ENCODE data around the gene XPO5.
"Not testable (repeated sequence)": the region's sequence is repeated elsewhere in the genome, so short reads cannot be mapped to it uniquely, and the experiment has no call there.

Gene XPO5

DNA sequence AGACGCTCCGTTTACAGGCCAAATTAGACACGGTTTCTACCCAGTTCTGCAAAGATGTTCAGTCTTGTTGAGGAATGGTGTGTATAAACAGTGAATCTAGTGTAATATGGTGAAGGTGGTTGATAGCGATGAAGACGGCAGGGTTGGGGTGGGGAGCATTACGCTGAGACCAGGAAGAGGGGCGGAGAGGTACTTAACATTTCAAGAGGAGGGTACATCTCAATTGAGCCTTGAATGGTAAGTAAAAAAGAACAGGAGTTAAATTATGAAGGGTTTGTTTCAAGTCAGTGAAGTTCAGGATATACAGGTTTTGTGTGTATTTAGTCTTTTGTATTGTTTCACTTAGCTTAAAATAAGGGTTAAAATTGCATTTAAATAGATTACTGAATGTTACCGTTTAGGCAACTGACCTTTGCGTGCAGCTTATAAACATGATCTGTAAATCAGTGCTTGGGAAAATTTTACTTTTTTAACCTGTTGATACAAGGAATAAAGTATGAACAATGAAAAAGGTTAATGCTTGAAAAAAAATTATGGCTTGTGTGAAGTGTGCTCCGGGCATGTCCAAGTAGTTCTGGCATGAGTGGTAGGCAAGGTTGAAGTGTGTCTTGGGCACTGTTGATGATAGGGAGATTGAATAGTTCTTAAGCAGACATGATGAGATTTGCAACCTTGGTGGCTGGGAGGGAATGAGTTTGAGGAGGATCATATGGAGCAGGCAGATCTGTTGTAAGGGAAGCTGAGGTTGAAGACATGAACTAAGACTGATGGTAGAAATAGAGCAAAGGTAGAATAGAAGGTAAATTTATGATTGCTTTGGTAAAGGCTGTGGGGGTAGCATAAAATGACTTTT, 58.1 kb downstream of the XPO5 start:
- no peak for DNase-seq (ENCODE audit: low read depth)

DNA sequence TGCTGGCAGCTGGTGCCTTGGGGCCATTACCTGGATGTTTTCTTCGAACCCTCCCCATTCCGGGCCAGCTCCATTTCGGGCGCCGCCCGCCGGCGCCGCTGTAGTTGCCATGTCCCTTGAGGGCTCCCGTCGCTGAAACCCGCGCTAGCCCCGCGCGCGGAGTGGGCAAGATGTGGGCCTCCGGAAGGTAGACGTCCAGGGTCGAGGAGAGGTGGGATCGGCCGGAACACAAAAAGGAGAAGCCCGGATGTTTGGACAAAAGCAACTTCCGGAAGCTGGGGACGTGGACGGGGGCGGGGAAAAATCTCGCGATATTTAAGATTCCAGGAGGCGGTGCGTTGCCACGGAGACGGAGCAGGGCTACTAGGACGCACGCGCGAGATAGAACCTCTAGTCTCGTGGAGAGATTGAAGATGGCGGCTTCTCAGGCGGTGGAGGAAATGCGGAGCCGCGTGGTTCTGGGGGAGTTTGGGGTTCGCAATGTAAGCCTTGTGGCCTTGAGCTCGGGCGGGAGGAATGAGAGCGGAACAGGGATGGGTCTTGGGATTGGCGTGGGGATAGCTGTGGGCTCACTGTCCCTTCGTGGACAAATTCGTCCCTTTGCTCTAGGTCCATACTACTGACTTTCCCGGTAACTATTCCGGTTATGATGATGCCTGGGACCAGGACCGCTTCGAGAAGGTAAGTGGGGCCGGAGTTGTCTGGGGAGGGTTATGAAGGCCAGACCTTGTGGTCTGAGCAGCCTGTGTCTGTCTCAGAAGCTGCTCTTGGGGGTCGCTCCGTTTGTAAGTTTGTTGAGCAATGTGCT, 58.9 kb downstream of the XPO5 start, which contains the start of the genes POLR1C and YIPF3:
Gene POLR1C, plus strand, starts transcription at position 393 of the 808 bp plus-strand sequence. Its CDS starts 21 bp downstream, at position 414.
Gene YIPF3, minus strand, starts transcription at position 230 of the 808 bp plus-strand sequence. Its CDS starts 119 bp downstream, at position 111.
- peak; percentile 93 for DNase-seq (ENCODE audit: low read depth)

DNA sequence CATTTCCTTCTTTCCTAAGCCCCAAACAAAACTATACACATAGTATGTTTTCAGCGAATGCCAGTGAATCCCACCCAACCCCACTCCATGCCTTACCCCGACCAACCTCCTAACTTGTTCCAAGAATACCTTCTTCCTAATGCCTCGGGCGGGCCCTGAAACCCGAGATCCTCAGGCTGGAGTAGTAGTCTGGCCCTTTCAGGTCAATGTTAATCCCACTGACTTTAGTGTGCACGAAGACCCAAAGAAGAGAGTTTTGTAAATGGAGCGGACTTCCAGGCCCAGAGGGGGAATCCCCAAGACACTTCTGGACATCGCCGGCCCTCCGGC, 59.5 kb downstream of the XPO5 start:
- DNase-seq (ENCODE audit: low read depth) = no peak

DNA sequence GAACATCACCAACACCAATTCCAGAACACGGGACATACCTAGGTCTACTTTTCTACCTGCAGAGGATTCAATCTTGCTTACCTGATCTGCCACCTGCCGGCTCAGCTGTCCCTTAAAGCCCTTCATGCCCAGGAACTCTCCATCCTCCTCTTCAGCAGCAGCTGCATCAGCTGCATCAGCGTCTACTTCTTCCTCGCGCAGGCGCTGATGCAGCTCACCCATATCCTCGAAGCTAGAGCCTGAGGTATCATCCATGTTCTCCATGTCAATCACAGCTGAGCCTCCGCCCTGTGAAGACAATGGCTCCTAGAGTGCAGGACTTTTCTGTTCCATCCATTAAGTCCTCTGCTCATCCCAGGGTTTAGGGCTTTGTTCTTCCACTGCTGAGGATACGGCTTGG, 60.0 kb downstream of the XPO5 start:
- DNase-seq (ENCODE audit: low read depth) = no peak

DNA sequence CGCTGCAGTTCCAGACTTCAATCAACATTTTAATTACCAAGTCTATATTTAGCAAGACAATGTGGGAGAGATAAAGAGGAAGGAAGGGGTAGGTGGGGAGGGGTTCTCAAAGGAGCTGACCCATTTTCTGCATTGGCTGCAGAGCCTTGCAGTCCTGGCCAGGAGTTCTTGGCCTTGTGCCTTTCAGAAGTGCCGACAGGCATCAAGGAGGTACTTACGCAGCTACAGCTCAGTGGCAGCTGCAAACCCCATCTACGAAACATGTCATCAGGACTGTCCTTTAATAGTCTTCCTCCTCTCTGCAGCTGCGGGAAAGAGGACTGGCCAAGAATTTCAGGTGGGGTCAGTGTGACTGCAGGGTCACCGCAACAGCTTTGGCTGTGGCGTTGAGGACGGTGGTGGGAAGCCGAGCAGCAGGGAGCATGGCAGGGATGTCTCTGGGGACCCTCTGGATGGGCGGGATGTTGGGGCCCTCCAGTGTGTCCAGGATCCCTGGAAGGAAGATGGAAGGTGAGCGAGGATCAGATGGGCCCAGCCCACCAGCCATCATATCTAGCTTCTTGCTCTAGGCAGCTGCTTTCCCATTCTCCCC, 63.9 kb downstream of the XPO5 start:
- DNase-seq (ENCODE audit: low read depth) = no peak

DNA sequence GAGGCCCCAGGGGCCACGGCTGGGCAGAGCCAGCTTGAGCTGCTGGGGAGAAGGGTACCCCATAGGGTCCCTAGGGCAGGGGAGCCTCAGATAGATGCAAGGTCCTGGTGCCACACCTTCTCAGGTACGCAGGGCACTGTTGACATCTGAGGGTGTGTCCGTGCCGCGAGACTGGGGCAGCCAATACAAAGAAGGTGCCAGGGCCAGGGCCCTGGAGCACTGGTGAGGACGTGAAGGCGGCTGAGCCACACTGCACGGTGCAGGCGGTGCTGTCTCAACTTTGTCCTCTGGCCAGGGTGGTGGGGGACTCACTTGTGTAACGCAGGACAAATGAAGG, 65.0 kb downstream of the XPO5 start:
- no peak for DNase-seq (ENCODE audit: low read depth)

DNA sequence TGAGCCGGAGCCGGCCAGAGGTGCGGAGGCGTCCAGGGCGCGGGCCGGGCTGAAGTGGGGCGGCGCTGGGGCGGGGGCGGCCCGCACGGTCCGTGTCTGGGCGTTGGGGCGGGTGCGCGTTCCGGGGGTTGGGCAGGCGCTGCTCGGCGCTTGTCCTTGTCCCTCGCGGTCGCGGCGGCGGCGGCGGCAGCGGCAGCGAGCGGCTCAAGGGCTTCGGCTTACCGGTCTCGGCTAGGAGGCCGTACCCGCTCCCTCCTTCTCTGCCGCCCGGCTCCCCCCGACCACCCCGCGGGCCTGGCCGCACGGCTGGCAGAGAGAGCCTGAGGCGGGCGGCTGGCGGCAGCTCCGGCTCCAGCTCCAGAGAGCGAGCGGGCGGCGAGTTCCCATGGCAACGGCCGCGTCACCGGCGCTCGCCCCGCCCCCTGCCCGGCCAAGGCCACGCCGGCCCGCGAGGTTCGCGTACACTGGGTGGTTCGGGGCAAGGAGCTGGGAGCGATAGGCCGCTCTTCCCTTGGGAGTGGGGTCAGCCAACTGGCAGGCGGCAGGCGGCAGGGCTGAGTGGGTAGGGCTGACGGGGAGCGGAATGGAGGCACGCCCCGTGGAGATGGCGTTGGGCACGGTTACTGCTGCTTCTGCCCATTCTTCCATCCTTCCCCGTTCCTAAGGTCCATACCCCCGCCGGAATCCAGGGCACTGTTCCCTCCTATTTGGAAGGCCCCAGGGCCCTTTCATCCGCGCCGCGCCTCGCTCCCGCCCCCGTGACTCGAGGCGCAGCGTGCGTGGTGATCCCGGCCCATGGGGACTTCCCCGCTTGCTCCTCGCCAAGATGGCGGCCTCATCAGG, 65.6 kb downstream of the XPO5 start, which contains the start of gene LRRC73:
Gene LRRC73, minus strand, starts transcription at position 363 of the 843 bp plus-strand sequence. CDS start 561 bp downstream, outside the sequence.
- peak; percentile 39 for DNase-seq (ENCODE audit: low read depth)

DNA sequence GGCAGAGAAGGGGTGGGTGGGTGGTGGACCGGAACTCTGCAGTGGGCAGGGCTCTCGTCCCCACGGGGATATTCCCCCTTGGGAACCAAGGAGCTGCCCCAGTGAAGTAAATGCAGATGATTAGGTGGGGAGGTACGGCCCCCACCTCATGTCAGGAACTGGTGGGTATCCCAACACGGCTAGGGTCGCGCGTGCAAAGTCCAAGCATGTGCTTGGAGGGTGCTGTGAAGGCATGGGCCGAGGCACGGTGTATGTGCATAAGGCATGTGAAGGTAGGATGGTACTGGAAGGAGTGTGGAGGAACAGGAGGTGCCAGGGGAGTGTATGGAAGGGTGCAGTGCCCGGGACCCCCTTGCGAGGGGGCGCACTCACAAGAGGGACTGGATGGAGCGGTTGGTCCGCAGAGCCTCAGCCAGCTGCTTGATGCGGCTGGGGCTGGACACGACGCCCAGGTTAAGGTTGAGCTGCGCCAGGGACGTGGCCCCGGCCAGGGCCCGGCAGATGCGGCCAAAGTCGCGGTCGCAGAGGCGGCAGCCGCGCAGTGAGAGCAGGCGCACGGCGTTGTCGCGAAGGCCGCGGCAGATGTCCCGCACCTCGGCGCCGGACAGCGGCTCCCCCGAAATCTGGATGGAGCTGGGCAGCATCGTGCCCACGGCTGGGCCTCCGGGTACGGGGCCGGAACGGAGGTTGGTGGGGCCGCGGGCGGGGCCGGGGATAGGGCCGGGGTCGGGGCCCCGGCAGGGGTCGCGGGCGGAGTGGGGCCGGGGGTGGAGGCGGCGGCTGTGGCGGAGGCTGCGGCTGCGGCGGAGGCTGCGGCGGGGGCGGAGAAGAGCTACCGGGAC, 66.5 kb downstream of the XPO5 start:
- no peak for DNase-seq (ENCODE audit: low read depth)

DNA sequence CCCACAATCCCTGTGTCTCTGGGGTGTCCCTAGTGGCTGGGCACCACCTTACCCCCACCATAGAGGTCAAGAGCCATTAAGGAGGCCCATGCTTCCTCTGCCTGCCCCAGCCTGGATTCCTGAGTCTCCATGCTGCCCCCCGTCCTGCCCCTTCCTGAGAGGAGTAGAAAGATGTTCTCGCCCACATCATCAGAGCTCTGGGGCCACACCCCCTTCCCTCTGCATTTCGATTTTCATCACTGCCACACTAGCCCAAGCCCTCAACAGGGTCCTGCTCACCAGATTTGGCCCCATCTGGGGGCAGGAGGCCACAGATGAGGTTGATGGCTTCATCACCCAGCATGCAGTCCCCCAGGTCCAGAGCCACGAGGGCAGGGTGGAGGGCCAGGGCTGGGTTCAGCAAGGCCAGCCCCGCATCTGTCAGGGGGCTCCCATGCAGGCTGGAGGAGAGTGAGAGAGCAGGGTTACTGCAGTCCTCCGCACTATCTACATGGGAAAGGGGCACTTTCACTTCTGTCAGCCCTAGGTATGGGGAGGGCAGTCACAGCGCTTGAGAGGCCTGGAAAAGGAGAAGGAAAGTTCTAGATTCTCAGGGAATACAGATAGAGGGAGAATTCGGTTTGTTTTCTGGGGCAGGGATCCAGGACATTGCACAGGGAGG, 67.2 kb downstream of the XPO5 start:
- DNase-seq (ENCODE audit: low read depth) = no peak

DNA sequence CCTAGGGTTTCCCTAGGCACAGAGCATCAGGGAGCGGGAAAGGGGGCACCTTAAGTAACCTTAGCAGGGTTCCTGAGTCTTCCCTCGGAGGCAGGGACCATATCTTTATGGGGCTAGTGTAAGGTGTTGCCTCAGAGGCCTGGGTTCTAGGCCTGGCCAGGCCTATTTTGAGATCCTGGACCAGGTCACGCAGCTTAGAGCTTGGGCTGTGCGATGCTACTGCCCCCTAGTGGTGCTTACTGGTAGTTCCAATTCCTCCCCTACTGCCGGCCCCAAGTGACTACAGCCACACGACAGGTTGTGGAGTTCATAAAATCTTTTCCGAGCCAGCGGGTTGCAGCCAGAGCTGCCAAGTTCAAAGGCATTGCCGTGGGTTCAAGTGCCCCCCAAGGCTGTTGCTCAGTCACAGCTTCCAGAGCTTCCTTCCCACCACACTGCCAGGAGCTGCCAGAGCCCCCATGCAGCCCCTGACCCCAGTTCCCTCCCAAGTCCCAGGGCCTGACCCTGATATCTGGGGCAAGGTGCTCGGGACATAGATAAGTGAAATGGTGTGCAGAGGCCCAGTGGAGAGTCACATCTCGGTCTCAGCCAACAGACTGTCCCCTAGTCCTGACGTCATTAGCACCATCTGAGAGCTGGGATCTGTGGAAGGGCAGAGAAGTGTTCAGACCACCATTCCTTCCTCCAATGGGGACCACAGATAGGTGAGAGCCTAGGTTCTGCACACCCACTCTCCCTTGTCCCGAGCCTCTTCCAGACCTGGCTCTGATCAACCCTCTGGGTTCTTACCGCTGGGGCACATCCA, 69.0 kb downstream of the XPO5 start:
- peak; percentile 76 for DNase-seq (ENCODE audit: low read depth)

DNA sequence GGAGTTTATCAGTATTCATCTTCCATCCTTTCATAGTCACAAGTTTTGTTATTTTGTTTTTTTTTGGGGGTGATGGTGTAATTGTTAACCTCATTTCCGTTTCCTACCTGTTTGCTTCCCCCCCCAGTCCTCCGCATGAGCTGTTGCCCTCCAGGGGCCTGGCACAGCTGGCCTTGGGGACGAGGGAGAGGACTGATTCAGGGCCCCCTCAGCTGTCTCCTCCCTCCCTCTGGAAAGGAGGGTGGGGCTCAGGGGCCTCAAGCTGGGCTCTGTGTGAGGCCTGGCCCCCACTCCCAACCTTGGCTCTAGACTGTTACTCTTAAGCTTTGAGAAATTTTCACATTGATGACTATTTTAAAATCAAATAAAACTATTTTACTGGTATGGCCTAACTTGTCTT, 69.7 kb downstream of the XPO5 start:
- no peak for DNase-seq (ENCODE audit: low read depth)

DNA sequence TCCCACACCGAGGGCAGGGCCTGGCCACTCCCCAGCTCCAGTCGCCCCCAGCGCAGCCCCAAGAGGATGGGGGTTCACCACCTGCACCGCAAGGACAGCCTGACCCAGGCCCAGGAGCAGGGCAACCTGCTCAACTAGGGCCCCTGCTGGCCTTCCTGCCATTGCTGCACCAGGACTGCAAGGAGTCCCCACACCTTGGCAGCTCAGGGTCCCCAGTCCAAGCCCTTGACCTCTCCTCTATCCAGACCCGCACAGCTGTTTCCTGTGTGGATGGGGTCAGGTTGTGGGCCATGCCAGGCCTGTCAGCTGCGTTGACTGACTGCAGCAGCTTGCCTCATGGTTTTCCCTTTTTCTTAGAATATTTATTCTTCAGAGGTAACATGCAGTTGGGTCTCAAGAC, 70.1 kb downstream of the XPO5 start:
- no peak for DNase-seq (ENCODE audit: low read depth)

DNA sequence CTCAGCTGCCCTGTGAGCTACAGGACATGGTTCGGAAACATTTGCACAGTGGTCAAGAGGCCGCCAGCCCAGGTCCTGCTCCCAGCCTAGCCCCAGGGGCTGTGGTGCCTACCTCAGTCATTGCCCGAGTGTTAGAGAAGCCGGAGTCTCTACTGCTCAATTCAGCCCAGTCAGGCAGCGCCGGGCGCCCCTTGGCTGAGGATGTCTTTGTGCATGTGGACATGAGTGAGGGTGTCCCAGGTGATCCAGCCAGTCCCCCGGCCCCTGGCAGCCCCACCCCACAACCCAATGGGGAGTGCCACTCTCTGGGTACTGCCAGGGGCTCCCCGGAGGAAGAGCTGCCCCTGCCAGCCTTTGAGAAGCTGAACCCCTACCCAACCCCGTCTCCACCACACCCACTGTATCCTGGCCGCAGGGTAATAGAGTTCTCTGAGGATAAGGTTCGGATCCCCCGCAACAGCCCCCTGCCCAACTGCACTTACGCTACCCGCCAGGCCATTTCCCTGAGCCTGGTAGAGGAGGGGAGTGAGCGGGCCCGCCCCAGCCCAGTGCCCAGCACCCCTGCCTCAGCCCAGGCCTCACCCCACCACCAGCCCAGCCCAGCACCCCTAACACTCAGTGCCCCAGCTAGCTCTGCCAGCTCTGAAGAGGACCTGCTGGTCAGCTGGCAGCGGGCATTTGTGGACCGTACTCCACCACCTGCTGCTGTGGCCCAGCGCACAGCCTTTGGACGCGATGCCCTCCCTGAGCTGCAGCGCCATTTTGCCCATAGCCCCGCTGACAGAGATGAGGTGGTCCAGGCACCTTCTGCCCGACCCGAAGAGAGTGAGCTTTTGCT, 70.9 kb downstream of the XPO5 start:
- DNase-seq (ENCODE audit: low read depth) = no peak

DNA sequence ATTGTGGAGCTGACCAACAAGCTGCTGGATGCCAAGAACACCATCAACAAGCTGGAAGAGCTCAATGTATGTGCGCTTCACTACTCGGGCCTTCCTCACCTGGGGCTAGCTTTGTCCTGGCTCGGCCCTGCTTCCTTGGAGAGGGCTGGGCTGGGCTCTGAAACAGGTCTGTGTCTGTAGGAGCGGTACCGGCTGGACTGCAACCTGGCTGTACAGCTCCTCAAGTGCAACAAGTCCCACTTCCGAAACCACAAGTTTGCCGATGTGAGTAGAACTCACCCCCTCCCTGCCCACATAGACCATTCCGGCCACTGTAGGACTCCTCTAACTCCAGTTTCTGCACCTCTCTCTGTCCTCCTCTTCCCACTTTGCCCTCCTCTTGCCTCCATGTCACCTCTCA, 72.4 kb downstream of the XPO5 start:
- no peak for DNase-seq (ENCODE audit: low read depth)

DNA sequence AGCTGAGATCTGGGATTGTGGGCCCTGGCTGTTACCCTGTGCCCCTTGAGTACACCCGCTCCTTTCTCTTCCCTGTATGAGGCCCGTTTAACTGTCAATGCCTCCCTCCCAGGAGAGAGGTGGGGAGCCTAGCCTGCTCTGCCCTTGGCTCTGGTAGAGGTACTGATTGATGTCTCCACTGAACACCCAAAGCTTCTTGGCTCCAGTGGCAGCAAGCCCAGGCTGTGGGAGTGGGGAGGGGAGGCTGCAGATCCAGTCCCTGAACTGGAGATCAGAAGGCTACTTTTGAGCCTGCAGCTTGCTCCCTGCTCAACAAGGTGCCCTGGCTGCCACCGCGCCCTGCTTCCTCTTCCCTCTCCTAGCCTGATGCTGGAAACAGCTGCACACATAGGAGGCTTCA, 73.2 kb downstream of the XPO5 start:
- DNase-seq (ENCODE audit: low read depth) = no peak

DNA sequence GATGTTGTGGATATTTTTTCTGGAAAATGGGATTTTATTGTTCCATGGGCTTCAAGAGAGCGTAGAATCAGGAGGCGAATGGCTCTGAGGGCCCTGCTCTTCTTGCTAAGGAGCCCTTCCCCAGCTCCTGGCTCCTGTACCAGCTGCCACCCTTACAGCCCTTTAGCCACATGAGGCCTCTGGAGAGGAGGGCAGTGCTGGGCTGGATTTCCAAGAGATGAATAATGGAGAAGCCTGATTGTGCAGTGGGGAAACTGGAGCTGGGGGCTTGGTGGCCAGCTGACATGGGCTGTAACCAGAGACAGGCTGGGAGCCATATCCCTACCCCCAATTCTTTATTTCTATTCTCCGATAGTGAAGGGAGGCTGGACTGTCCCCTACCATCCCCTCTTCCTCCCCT, 74.9 kb downstream of the XPO5 start:
- DNase-seq (ENCODE audit: low read depth) = no peak

DNA sequence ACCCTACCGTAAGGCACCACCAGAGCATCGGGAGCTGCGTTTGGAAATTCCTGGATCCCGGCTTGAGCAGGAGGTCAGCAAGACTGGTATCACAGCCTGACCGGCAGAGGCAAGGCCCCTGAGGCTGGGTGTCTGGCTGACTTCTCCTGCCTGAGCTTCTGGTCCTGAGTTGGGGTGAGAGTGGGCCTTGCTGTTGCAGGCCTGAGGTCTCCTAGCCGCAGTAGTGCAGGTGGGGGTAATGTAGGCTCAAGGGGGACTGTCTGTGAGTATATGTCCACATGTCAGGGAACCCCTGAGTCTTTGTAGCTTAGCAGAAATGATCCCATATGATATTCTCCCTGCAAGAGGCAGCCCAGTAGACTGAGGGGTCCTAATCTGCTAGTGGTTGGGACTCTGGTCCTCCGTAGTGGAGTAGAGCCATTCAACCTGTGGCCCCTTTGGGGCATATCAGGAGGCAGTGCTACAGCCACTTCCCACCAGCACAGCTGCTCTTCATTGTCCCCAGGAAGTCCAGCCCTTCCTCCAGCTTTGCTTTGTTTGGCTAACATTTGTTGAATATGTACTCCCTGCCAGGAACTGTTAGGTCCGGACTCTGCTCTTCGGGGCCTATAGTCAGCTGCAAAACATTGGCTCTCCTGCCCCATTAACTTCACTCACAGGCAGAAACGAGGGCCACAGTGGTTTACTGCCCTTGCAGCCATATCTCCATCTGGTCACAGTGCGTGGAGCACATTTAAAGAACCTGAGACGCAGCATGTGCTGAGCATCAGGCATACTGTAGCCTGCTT, 76.6 kb downstream of the XPO5 start:
- no peak for DNase-seq (ENCODE audit: low read depth)

DNA sequence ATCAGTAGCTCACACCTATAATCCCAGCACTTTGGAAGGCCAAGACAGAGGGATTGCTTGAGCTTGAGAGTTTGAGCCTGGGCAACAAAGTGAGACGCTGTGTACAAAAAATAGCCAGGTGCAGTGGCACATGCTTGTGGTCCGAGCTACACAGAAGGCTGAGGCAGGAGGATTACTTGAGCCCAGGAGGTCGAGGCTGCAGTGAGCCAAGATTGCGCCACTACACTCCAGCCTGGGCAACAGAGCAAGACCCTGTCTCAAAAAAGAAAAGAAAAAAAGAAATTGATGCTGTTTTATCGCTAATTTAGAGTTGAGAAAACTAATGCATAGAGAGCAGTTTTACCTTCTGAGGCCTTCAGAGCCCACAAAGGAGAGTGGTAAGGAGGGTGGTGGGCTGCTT, 77.5 kb downstream of the XPO5 start:
- not testable (repeated sequence) for DNase-seq (ENCODE audit: low read depth)
